HG03025 (cell line): ENCODE results near the gene CHAD.

Source experiments
- ATAC-seq: cut with Tn5 transposase; IDR thresholded peaks from one replicate; pipeline ENCODE4 v1.9.1; 2021; ENCODE audit warnings: mild to moderate bottlenecking, moderate library complexity; ENCODE audit not compliant: unreplicated experiment, low FRiP score

The CHAD gene

DNA sequence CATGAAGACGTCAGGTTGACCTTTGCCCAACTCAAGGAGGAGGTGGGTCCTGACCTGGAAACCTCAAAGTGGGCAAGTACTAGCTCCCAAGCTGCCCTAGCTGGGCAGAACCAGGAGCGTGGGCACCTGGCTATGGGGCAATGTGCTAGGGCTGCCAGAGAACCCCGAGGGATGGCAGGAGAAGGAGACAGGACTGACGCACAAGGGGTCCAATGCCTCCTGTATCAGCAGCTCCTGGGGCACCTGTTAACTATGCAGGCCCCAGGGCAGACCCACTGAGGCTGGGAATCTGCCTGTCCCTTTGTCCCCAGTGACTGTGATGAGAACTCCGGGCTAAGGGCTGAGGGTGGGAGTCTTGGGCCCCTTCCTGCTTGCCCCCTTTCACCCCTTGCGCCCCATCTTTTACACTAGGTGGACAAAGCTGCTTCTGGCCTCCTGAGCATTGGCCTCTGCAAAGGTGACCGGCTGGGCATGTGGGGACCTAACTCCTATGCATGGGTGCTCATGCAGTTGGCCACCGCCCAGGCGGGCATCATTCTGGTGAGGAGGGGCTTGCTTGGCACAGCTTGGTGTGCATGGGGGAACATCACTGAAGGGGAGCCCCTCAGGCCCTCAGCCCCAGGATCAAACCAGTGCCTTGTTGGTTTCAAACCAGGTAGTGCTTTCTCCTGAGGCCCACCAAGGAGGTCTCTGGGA, 7.7 kb downstream of the CHAD start:
- no peak for ATAC-seq

DNA sequence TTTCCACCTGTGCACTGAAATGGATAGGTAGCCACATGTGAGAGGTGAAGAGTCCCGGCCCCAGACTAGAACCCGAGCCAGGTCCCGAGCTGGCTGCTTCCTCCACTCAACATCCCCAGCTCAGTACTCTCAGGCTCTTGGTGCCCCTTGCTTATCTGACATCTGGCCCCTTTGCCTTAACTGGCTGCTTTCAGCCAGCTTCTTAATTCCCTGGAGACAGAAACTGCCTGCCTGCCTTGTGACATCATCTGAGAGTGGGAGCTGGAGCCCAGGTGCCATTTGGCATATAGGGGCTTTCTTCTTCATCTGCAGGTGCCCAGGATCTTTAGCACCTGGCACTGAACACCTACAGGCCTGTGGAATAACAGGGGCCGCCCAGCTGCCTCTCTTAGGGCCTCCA, 8.9 kb downstream of the CHAD start:
- ATAC-seq = no peak

DNA sequence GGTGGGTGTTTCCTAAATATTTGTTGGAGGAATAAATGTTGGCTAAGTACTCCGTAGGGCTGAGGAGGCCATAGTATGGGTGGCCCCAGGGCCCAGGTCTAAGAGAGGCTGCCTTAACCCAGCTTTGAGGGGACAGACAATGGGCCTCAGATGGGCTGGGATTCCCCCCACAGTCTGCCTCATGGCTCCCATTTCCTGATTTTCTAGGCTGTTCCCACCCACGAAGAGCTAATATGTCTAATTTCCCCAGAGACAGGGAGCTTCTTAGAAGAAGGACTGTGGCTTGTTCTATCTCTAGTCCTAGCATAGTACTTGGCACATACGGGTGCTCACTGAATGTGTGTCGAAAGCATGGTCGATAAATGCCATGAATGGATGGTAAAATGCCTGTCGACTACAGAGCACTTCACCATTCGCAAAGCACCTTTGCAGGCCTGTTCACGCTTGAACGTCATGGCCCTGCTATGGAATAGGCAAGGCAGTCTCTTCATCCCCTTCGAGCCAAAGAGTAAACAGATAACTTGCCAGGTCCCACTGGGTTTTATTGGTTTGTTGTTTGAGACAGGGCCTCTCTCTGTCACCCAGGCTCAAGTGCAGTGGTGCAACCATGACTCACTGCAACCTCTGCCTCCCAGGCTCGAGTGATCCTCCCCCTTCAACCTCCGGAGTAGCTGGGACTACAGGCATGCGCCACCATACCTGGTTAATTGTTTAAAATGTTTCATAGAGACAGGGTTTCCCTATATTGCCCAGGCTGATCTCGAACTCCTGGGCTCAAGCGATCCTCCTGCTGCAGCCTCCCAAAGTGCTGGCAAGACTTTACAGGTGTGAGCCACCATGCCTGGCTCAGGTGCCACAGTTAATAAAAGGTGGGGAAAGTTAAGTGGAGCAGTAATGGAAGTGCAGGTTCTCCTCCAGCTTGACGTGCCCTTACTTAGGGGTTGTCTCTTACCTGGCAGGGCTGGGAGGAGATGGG, 9.7 kb downstream of the CHAD start:
- ATAC-seq = no peak

DNA sequence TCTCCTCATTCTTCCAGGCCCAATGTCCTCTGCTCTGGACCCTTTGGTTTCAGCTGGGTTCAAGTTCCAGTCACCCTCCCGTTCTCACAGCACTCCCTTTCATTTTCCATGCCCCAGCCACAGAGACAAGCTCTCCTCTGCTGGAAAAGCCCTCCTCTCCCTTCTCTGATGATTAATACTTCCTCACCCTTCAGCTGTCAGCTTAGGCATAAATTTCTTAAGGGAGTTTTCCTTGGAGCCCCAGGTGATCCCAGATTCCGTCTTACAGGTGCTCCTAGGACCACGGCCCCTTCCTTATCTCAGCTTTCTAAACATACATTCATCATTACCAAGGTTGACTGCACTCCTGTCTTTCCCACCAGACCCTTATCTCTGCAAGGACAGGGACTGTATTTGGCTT, 10.4 kb downstream of the CHAD start:
- ATAC-seq = no peak

DNA sequence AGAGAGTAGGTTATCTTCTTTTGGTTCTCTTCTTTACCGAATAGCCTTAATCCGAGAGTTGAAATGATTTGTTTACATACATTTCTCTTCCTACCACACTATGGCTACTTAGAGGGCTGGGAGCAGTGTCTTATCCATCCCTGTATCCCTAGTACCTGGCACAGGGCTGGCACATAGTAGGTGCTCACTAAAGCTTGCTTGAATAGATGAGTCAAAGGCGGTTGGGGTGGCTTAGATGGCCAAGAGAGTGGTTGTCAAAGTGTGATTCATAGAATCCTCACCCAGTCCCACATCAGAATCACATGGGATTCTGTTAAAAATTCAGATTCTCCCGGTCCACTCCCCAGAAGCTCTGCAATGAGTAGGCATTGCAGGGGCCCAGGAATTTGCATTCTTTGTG, 11.1 kb downstream of the CHAD start:
- no peak for ATAC-seq

DNA sequence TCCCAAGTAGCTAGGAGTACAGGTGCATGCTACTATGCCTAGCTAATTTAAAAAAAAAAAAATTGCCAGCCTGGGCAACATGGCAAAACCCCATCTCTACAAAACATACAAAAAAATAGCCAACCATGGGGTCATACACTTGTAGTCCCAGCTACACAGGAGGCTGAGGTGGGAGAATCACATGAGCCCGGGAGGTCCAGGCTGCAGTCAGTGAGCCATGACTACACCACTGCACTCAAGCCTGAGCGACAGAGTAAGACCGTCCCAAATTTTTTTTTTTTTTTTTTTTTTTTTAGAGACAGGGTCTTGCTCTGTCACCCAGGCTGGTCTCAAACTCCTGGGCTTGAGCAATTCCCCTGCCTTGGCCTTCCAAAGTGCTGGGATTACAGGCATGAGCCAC, 14.8 kb downstream of the CHAD start:
- no peak for ATAC-seq

DNA sequence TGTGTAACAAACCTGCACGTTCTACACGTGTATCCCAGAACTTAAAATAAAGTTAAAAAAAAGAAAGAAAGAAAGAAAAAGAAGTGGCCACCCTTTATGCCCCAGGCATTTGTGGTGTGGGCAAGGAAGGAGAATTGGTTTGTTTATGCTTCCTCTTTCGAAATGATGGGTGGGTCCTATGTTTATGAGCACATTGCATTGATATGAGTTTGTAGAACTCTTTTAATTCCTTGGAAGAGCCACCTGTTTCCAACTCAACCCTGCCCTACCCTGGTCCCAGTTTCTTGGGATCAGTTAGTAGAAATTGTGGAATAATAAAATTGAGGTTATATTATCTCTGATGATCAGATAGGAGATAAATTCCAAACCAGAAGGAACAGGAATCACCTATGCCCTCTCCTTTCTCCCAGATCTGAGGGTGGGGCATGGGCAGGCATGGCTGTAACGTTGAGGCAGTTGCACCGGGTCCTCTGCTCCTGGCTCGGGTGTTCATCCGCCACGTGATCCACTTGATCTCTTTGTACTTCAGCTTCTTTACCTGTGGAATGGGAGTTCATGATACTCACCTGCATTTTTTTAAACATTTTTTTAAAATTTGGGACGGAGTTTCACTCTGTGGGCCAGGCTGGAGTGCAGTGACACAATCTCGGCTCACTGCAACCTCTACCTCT, 15.9 kb downstream of the CHAD start:
- ATAC-seq = no peak

DNA sequence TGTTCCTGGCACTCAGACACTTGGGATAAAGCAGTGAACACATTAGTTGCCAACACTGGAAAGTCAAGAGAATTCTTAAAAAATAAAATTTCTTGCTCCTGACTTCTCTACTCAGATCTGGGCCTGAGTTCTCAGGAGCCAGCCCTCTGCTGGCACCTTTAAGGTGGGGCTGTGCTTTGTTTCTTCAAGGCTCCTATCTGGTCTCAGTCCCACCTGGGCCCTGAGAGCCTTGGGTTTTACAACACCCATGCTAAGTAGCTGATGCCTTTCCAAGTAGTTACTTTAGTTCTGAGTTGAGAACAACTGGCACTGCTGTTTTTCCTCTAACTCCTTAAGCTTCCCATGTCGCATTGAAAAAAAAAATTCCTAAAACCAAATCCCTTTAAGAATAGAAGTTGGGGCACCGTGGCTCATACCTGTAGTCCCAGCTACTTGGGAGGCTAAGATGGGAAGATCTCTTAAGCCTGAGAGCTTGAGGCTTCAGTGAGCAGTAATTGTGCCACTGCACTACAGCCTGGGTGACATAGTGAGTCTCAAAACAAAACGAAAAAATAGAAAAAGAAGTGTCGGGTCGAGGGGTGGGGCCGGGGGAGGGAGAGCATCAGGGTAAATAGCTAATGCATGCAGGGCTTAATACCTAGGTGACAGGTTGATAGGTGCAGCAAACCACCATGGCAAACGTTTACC, 16.6 kb downstream of the CHAD start:
- ATAC-seq = no peak

DNA sequence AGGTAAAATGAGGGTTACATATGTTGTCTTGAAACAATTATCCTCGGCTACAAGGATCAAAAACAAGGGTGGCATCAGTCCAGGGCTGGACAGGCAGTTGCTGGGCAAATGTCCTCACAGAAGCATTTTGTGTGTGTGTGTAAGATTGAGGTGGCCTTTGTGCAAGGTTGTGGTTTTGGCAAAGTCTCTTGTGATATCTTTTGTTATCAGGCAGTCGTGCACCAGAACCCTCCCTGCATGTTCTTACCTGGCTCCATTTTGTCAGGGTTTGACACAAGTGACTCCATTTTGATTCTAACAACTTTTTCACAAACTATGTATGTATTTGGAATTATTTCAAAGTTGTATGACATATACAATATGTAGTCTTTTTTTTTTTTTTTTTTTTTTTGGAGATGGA, 20.0 kb downstream of the CHAD start:
- ATAC-seq = no peak

DNA sequence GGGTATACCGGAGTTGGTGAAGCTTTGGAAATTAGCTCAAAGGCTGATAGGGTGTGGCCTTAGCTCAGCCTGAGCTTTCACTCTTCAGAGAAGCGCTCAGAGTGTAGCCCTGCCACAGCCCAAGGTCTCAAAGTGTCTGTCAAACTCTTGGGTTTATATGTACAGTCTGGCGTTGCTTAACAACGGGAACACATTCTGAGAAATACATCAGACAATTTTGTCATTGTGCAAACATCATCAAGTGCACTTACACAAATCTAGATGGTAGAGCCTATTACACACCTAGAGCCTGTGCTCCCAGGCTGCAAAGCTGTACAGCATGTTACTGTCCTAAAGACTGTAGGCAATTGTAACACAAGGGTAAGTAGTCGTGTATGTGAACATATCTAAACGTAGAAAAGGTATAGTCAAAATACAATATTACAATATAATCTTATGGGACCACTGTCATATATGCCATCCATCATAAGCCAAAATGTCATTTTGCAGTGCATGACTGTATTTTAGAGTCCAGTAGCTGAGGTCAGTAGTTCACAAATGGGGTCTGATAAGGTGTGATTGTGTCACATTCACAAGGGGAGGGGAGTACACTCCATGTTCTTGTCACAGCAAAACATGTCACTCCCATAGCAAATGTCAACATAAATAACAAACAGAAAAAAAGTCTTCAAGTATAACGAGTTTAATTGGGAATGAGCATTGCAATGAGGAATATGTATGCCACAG, 20.6 kb downstream of the CHAD start:
- no peak for ATAC-seq

DNA sequence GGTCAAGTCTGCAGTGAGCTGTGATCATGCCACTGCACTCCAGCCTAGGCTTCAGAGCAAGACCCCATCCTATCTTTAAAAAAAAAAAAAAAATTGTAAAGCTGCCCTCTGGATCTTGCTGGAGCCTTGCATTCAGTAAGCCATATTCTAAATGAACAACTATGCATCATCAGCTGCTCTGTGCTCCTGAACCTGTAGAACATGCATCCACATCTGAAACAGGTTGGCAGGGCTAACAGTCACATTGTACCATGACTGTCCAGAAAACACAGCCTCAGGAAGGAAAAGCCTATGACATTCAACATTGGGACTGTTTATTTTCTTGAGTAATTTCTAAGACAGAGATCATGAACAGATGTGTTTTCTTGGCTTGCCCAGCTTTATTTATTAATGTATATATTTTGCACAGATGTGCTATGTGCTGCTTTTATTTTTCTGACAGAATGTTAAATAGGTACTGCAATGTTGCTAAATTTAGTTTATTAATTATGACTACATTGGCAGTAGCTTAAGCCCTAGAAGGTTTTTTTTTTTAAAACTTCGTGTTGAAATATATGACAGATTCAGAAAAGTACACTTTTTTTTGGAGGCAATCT, 22.9 kb downstream of the CHAD start:
- ATAC-seq = no peak

DNA sequence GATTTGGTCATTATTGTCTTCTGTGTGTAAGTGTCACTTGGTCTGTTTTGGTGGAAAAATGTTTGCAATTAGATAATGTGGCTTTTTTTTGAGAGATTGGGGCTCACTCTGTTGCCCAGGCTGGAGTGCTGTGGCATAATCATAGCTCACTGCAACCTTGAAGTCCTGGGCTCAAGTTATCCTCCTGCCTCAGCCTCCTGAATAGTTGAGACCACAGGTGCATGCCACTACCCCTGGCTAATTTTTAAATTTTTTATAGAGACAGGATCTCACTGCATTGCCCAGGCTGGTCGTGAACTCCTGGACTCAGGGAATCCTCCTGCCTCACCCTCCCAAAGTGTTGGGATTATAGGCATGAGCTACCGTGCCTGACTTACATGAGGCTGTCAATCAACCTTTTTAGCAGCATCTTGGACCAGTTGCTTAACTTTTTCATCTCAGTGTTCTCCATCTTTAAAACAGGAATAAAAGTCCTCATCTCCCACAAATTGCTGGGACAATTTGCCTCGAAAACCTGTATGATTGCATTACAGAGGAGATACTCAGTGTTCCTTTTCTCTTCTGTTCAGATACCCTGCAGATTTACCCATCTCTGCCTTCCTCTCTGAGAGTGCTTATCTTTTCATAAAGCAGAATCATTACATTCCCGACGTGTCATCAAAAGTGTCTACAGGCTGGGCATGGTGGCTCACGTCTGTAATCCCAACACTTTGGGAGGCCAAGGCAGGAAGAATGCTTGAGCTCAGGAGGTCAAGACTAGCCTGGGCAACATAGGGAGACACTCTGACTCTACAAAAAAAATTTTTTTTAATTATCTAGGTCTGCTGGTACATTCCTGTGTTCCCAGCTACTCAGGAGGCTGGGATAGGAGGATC, 23.6 kb downstream of the CHAD start:
- no peak for ATAC-seq

DNA sequence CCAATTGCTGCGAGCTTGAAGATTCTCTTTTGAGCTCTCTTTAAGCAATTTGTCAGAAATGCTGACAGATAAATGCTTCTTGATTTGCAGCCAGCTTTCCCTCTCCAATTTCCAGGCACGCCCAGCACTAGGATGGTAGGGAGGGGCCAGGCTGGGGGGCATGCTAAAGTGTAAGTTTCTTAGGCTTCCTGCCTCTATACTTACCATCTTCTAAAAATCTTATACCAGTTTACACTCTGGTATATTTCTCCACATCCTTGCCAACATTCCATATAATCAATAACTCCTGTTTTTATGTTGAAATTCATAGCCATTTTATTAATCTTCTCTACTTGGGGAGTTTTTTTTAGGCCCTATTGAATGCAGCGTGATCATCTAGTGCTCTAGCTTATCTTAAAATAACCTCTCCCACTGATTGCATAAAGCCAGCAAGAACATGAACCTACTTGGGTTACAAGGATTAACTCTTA, 25.1 kb downstream of the CHAD start:
- no peak for ATAC-seq

DNA sequence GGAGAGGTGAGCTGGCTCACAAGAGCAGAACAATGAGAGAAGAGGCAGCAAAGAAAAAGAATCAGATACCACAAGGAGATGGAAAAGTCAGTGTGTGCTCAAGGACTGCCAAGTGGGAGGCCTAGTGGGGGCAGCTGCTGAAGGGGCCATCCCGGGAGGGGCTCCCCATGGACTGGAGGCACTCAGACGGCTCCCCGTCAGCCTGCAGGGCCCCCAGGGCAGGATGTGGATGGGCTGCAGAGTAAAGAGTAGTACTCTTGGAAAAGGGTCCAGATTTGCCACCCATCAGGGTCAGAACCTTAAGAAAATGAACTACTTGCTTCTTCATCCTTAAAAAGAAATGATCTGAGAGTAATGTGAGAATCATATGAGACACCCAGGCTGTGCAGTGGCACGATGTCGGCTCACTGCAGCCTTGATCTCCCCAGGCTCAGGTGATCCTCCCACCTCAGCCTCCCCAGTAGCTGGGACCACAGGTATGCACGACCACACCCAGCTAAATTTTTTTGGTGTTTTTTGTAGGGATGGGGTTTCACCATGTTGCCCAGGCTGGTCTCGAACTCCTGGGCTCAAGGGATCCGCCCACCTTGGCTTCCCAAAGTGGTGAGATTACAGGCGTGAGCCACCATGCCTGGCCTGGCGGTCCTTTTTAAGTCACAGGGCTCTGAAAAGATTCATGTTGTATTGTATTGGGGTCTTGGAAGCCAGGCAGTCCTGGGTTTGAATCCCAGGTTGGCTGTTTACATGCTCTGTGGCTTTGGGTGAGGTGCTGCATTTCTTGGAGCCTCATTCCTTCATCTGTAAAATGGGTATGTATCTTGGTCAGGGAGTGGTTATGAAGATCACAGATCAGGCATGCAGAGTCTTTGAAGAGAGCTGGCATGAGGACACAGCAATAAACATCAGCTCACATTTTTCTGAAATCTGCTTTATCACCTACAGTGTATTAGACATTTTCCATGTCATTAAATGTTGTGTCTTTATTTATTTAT, 27.5 kb downstream of the CHAD start:
- ATAC-seq = no peak

DNA sequence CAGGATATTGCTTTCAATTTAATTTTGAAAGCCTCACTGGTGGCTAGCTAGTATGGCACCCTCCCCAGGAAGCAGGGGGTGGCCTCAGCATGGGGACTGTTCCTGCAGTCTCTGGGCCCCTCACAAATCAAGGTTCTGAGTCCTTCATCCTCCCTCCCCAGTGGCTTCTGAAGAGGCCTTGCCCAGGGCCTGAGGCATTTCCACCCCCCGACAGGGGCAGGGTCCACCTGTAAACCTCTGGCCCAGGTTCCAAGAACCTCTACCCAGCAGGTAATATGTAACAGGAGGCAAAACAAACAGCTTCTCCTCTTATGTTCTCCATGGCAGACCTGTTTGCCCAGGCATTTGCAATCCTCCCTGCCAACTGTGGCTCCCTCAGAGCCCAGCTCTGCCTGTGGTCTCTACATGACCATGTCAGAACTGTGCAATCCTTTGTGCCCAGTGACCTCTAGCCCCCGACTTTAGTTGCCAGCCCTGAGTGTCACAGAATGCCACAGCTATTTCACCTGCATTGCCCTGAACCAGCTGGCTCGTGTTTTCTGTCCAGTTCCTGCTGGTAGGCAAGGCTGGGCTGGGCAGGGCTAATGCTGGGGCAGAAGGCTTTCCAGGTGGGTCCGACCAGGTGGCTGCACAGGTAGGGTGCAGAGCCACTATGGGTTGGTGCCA, 28.4 kb downstream of the CHAD start:
- no peak for ATAC-seq

DNA sequence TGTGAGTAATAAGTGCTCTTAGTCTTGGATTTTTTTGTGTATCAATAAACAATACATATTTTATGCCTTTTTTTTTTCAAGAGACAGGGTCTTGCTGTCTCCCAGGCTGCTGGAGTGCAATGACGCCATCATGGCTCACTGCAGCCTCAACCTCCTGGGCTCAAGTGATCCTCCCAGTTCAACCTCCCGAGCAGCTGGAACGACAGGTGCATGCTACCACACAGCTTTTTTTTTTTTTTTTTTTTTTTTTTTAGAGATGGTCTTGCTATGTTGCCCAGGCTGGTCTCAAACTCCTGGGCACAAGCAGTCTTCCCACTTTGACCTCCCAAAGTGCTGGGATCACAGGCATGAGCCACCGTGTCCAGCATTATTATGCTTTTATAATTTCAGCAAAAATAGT, 29.7 kb downstream of the CHAD start:
- ATAC-seq = no peak

DNA sequence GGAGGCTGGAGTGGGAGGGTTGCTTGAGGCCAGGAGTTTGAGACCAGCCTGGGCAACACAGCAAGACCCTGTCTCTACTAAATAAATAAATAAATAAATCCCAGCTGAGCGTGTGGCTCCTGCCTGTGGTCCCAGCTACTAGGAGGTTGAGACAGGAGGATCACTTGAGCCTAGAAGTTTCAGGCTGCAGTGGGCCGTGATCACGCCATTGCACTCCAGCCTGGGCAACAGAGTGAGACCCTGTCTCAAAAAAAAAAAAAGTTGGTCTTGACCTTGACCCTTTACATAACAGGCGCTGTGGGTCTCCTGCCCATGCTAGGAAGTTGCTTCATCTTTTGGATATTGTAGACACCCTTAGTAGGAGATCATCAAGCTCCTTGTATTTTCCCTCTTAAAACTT, 31.3 kb downstream of the CHAD start:
- no peak for ATAC-seq
